ENCODE results near the gene ABHD12.

DNA sequence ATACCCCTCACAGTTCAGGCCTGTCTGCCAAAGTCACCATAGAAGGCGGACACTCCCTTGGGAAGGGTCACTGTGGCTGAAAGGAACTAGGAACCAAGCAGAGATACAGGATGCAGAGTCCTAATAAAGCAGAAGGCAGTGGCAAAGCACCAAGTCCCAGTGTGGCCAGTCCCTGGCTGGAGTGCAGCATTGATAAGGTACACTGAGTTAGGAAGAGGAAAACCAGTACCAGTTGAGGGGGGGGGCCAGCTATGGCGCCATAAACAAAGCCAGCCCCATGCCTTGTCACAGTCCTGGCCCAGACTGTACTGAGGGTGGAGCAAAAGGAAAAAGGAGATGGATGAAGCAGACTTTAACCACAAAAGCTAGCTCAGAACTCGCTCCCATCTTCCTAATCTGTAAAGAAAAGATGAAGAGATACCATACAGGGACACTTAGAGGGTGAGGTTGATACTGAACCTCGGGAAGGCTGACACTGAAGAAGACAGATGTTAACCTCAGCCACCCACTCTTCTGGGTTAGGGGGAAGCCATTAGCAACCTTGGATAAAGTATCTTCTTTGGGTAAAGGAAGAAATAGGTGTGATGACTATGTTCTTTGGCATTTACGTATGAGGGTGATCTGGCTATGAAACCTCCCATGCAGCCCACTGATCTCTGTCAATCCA, 7.8 kb downstream of the ABHD12 start:
- TF ChIP-seq, protein P1, sequence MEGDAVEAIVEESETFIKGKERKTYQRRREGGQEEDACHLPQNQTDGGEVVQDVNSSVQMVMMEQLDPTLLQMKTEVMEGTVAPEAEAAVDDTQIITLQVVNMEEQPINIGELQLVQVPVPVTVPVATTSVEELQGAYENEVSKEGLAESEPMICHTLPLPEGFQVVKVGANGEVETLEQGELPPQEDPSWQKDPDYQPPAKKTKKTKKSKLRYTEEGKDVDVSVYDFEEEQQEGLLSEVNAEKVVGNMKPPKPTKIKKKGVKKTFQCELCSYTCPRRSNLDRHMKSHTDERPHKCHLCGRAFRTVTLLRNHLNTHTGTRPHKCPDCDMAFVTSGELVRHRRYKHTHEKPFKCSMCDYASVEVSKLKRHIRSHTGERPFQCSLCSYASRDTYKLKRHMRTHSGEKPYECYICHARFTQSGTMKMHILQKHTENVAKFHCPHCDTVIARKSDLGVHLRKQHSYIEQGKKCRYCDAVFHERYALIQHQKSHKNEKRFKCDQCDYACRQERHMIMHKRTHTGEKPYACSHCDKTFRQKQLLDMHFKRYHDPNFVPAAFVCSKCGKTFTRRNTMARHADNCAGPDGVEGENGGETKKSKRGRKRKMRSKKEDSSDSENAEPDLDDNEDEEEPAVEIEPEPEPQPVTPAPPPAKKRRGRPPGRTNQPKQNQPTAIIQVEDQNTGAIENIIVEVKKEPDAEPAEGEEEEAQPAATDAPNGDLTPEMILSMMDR (conservative IDR thresholded peaks at IDR 0.05; ENCODE audit: low read depth, low read length), result no peak
- TF ChIP-seq EZH2 (IDR thresholded peaks at IDR 0.05; ENCODE audit: borderline replicate concordance, low read depth, low read length, poor library complexity, severe bottlenecking), result no peak

Data from A673 (cell line).